Activated CD8-positive, alpha-beta memory T cell treated with anti-CD3 and anti-CD28 coated beads, Interleukin-2, amount 10 ng/mL, durations not matched to agents 7 days and 5 days (primary cell): ENCODE measurements around the gene PSRC1. TPM values are rescaled to one million over a fixed set of nuclear protein-coding genes. Genes with fewer than 3 reads are reported as not detected.

Experiments used
- ATAC-seq: fragments of 150-1000 bp; cut with Tn5 transposase; one replicate; pipeline ENCODE4 v1.10.0; 2021; ENCODE audit warnings: moderate library complexity
- CTCF ChIA-PET: fragments of 350-600 bp; sonication (Branson Sonifier 250); formaldehyde crosslinking; loops from one replicate; lab custom pipeline; 2021; ENCODE audit warnings: antibody characterized with exemption; lab: Charles Lee
- DNase-seq: peaks from one replicate; pipeline ENCODE4 v3.0.0-alpha.2; 2020
- H3K27ac Mint-ChIP-seq: one replicate; pipeline ENCODE4 v1.8.0; 2021; ENCODE audit warnings: mild to moderate bottlenecking, mixed read lengths
- H3K27me3 Mint-ChIP-seq: one replicate; pipeline ENCODE4 v1.8.0; 2021; ENCODE audit warnings: mixed read lengths
- H3K36me3 Mint-ChIP-seq: one replicate; pipeline ENCODE4 v1.8.0; 2021; ENCODE audit warnings: mild to moderate bottlenecking, mixed read lengths
- H3K4me1 Mint-ChIP-seq: one replicate; pipeline ENCODE4 v1.8.0; 2021; ENCODE audit warnings: mixed read lengths
- H3K4me3 Mint-ChIP-seq: one replicate; pipeline ENCODE4 v1.8.0; 2021; ENCODE audit warnings: mild to moderate bottlenecking, moderate library complexity, mixed read lengths
- H3K9me3 Mint-ChIP-seq: one replicate; pipeline ENCODE4 v1.8.0; 2022; ENCODE audit warnings: low read depth, mixed read lengths
- total RNA-seq, 2 experiments: library from RNA; stranded (reverse); gene quantifications; one replicate each; pipeline ENCODE4 v1.2.3, GENCODE V29; 2021

PSRC1 gene
- total RNA-seq, 2 experiments from 2014 or later = 19.6 to 36.1 TPM

- Mint-ChIP-seq H3K36me3 (no peaks in the 10 kb centered on the region), H3K9me3 (no peaks in the 10 kb centered on the region), H3K4me1 (peaks cover 6% of the 10 kb centered on the region), H3K27me3 (peaks cover 21% of the 10 kb centered on the region), H3K27ac (no peak overlapping the region), H3K4me3 (peak overlapping the region; percentile 51)
- CTCF ChIA-PET = interaction anchor here (0.6 to 2.1 kb wide), 6 partner anchors 11 to 283 kb away, joined by 3 to 8 read pairs (median 4); partner anchors contain the start of gene SORT1
- DNase-seq (no peak), ATAC-seq (peak; percentile 57)
These were observed 33.1 kb downstream of the PSRC1 start for GRCh38 chr1:109249654-109250401.

- H3K4me1 Mint-ChIP-seq = peaks cover 6% of the 10 kb centered on the region
- H3K27me3 Mint-ChIP-seq = peaks cover 28% of the 10 kb centered on the region
- CTCF ChIA-PET = interaction anchor here (0.6 to 2.1 kb wide), 5 partner anchors 10 to 283 kb away, joined by 3 to 8 read pairs (median 4); partner anchors contain the start of gene SORT1
- peak; percentile 71 for DNase-seq
- peak; percentile 95 for ATAC-seq
- no peak within 1 kb of the TSS for H3K27ac Mint-ChIP-seq
- H3K4me3 Mint-ChIP-seq = peak within 1 kb of the TSS; percentile 51
- no peaks in the 10 kb centered on the region for H3K9me3 Mint-ChIP-seq
- no peaks in the 10 kb centered on the region for H3K36me3 Mint-ChIP-seq
These were observed 33.9 kb downstream of the PSRC1 start, which contains the start of gene CELSR2 for GRCh38 chr1:109248797-109249629. Gene CELSR2, plus strand, starts transcription at chr1:109249539. Its CDS starts 541 bp downstream, at chr1:109250080.

- ATAC-seq (no peak), DNase-seq (no peak)
- Mint-ChIP-seq H3K27me3 (peaks cover 28% of the 10 kb centered on the region), H3K27ac (no peak overlapping the region), H3K9me3 (no peaks in the 10 kb centered on the region), H3K36me3 (no peaks in the 10 kb centered on the region), H3K4me1 (peaks cover 6% of the 10 kb centered on the region), H3K4me3 (no peak overlapping the region)
- CTCF ChIA-PET = interaction anchor here (1.3 to 2.1 kb wide), 2 partner anchors 9 to 150 kb away, joined by 4 read pairs; partner anchors contain the start of gene SORT1
These were observed 34.5 kb downstream of the PSRC1 start for GRCh38 chr1:109248444-109248796.

GRCh38 chr1:109247401-109248365, 35.3 kb downstream of the PSRC1 start:
- no peak for DNase-seq
- Mint-ChIP-seq H3K4me3 (no peak overlapping the region), H3K27ac (no peak overlapping the region), H3K4me1 (peaks cover 6% of the 10 kb centered on the region), H3K9me3 (no peaks in the 10 kb centered on the region), H3K27me3 (peaks cover 30% of the 10 kb centered on the region), H3K36me3 (no peaks in the 10 kb centered on the region)
- CTCF ChIA-PET = interaction anchor here (1.3 to 2.1 kb wide), 4 partner anchors 8 to 284 kb away, joined by 3 to 4 read pairs (median 4); partner anchors contain the start of gene SORT1
- no peak for ATAC-seq

- Mint-ChIP-seq H3K9me3 (no peaks in the 10 kb centered on the region), H3K4me3 (no peak overlapping the region), H3K4me1 (peaks cover 6% of the 10 kb centered on the region), H3K36me3 (no peaks in the 10 kb centered on the region), H3K27me3 (peaks cover 32% of the 10 kb centered on the region), H3K27ac (no peak overlapping the region)
- CTCF ChIA-PET = no interaction called here
- no peak for DNase-seq
- ATAC-seq = no peak
These were observed 36.8 kb downstream of the PSRC1 start for GRCh38 chr1:109246141-109246551.

- no peak for ATAC-seq
- Mint-ChIP-seq H3K27ac (no peak overlapping the region), H3K4me1 (peaks cover 3% of the 10 kb centered on the region), H3K36me3 (no peaks in the 10 kb centered on the region), H3K4me3 (no peak overlapping the region), H3K9me3 (no peaks in the 10 kb centered on the region), H3K27me3 (peaks cover 23% of the 10 kb centered on the region)
- CTCF ChIA-PET = interaction anchor here (0.9 kb wide), 1 partner anchor 19 kb away, joined by 3 read pairs; no protein-coding TSS in a partner anchor
- DNase-seq = no peak
These were observed 38.9 kb downstream of the PSRC1 start for GRCh38 chr1:109243860-109244552.

GRCh38 chr1:109243221-109243620, 39.7 kb downstream of the PSRC1 start:
- Mint-ChIP-seq H3K4me1 (no peaks in the 10 kb centered on the region), H3K4me3 (no peak overlapping the region), H3K9me3 (no peaks in the 10 kb centered on the region), H3K27ac (no peak overlapping the region), H3K36me3 (peaks cover 4% of the 10 kb centered on the region), H3K27me3 (peaks cover 22% of the 10 kb centered on the region)
- CTCF ChIA-PET = no interaction called here
- DNase-seq (no peak), ATAC-seq (no peak)

GRCh38 chr1:109242387-109242786, 40.6 kb downstream of the PSRC1 start:
- Mint-ChIP-seq H3K27me3 (peaks cover 18% of the 10 kb centered on the region), H3K27ac (peak overlapping the region; percentile 15), H3K9me3 (no peaks in the 10 kb centered on the region), H3K4me3 (no peak overlapping the region), H3K4me1 (no peaks in the 10 kb centered on the region), H3K36me3 (peaks cover 6% of the 10 kb centered on the region)
- CTCF ChIA-PET = interaction anchor here (0.7 kb wide), 1 partner anchor 247 kb away, joined by 3 read pairs; no protein-coding TSS in a partner anchor
- no peak for DNase-seq
- ATAC-seq = no peak

- DNase-seq = no peak
- no peak overlapping the region for H3K4me3 Mint-ChIP-seq
- H3K27me3 Mint-ChIP-seq = peaks cover 18% of the 10 kb centered on the region
These were observed 41.1 kb downstream of the PSRC1 start for GRCh38 chr1:109241841-109242345.

GRCh38 chr1:109241344-109241743, 41.6 kb downstream of the PSRC1 start:
- Mint-ChIP-seq H3K4me3 (no peak overlapping the region), H3K4me1 (no peaks in the 10 kb centered on the region), H3K27me3 (peaks cover 12% of the 10 kb centered on the region), H3K9me3 (no peaks in the 10 kb centered on the region), H3K36me3 (peaks cover 10% of the 10 kb centered on the region), H3K27ac (no peak overlapping the region)
- DNase-seq (no peak), ATAC-seq (no peak)
- CTCF ChIA-PET = interaction anchor here (1.0 kb wide), 1 partner anchor 291 kb away, joined by 3 read pairs; no protein-coding TSS in a partner anchor

More at GRCh38 chr1:109241841-109242345, 41.1 kb downstream of the PSRC1 start:
- Mint-ChIP-seq H3K27ac (peak overlapping the region; percentile 15), H3K36me3 (peaks cover 10% of the 10 kb centered on the region), H3K9me3 (no peaks in the 10 kb centered on the region), H3K4me1 (no peaks in the 10 kb centered on the region)
- ATAC-seq = no peak
- CTCF ChIA-PET = interaction anchor here (0.7 to 1.0 kb wide), 2 partner anchors 247 to 291 kb away, joined by 3 read pairs; no protein-coding TSS in a partner anchor

GRCh38 chr1:109240158-109241152, 42.5 kb downstream of the PSRC1 start:
- H3K27me3 Mint-ChIP-seq = peaks cover 12% of the 10 kb centered on the region
- ATAC-seq (no peak), DNase-seq (no peak)
- H3K27ac Mint-ChIP-seq = no peak overlapping the region
- CTCF ChIA-PET = interaction anchor here (0.7 to 2.0 kb wide), 3 partner anchors 9 to 159 kb away, joined by 3 to 6 read pairs (median 4); partner anchors contain the start of gene CELSR2
- peaks cover 17% of the 10 kb centered on the region for H3K36me3 Mint-ChIP-seq
- H3K9me3 Mint-ChIP-seq = no peaks in the 10 kb centered on the region
- H3K4me1 Mint-ChIP-seq = peaks cover under 1% of the 10 kb centered on the region
- H3K4me3 Mint-ChIP-seq = no peak overlapping the region
